SK-N-SH (cell line): ENCODE measurements around the gene NTRK2. TPM values are rescaled to one million over a fixed set of nuclear protein-coding genes. Genes with fewer than 3 reads are reported as not detected.
A peak's percentile ranks its signal among the peaks of the same experiment; 100 is the strongest.

ENCODE experiments used
- CTCF ChIA-PET: fragments of 300-600, 350-600 bp; formaldehyde crosslinking; extraction: SDS; loops from one replicate; lab custom pipeline; 2021; lab: Yijun Ruan, JAX
- POLR2A ChIA-PET: fragments of 350-600 bp; sonication (Branson Sonifier 250); formaldehyde crosslinking; extraction: SDS; loops from one replicate; lab custom pipeline; 2020; ENCODE audit warnings: antibody characterized with exemption, inconsistent platforms; lab: Yijun Ruan, JAX
- DNase-seq: peaks from one replicate; pipeline ENCODE4 v3.0.0; 2012
- H2AFZ ChIP-seq: fragments of 200-600 bp; sonication (generic); 2 replicates; pipeline ENCODE4 v1.8.1; 2016; ENCODE audit warnings: antibody characterized with exemption, mild to moderate bottlenecking, low read depth
- H3F3A ChIP-seq: fragments of 200-600 bp; sonication (generic); replicated peaks from 2 replicates; pipeline ENCODE3; 2016; ENCODE audit warnings: antibody characterized with exemption, mild to moderate bottlenecking; ENCODE audit not compliant: insufficient read depth
- H3K27ac ChIP-seq, 2 experiments: fragments of 200-500 bp in 1 of 2; fragments of 200-600 bp in 1 of 2; sonication (Bioruptor generic) in 1 of 2; sonication (generic), shearing (Covaris generic) in 1 of 2; 2 replicates each; pipeline versions ENCODE4 v1.5.1 to v1.6.1; 2014 to 2016; ENCODE audit warnings: low read depth in 2 of 2, inconsistent platforms in 1 of 2, low read length in 1 of 2, mild to moderate bottlenecking in 1 of 2, mixed read lengths in 1 of 2
- H3K27me3 ChIP-seq: fragments of 200-600 bp; sonication (generic), shearing (Covaris generic); 2 replicates; pipeline ENCODE4 v1.6.1; 2016; ENCODE audit warnings: mixed run types; ENCODE audit not compliant: insufficient read depth
- H3K36me3 ChIP-seq, 2 experiments: fragments of 200-500 bp in 1 of 2; fragments of 200-600 bp in 1 of 2; sonication (Bioruptor generic) in 1 of 2; sonication (generic) in 1 of 2; replicated peaks in 1 of 2; 2 replicates each; pipeline versions ENCODE3 to v1.5.1; 2014 to 2016; ENCODE audit warnings: low read length in 1 of 2, mild to moderate bottlenecking in 1 of 2; ENCODE audit not compliant: insufficient read depth in 2 of 2, control insufficient read depth in 1 of 2
- H3K4me1 ChIP-seq, 2 experiments: fragments of 200-500 bp in 1 of 2; fragments of 200-600 bp in 1 of 2; sonication (Bioruptor generic) in 1 of 2; sonication (generic), shearing (Covaris generic) in 1 of 2; 2 replicates each; pipeline versions ENCODE4 v1.5.1 to v1.6.1; 2014 to 2016; ENCODE audit warnings: low read depth in 1 of 2, low read length in 1 of 2, mixed run types in 1 of 2; ENCODE audit not compliant: insufficient read depth in 2 of 2, control insufficient read depth in 1 of 2
- H3K4me2 ChIP-seq: fragments of 200-600 bp; sonication (generic), shearing (Covaris generic); 2 replicates; pipeline ENCODE4 v1.6.1; 2017; ENCODE audit warnings: mixed run types
- H3K4me3 ChIP-seq, 2 experiments: fragments of 200-500 bp in 1 of 2; fragments of 200-600 bp in 1 of 2; sonication (Bioruptor generic) in 1 of 2; sonication (generic), shearing (Covaris generic) in 1 of 2; 2 replicates each; pipeline versions ENCODE4 v1.5.1 to v1.8.1; 2014 to 2016; ENCODE audit warnings: low read depth in 2 of 2, inconsistent platforms in 1 of 2, low read length in 1 of 2, mild to moderate bottlenecking in 1 of 2, mixed read lengths in 1 of 2, moderate library complexity in 1 of 2
- H3K79me2 ChIP-seq: fragments of 200-600 bp; sonication (generic); 2 replicates; pipeline ENCODE4 v1.8.1; 2017; ENCODE audit warnings: mild to moderate bottlenecking; ENCODE audit not compliant: insufficient read depth
- H3K9ac ChIP-seq: fragments of 200-600 bp; sonication (generic); 2 replicates; pipeline ENCODE4 v1.6.1; 2017; ENCODE audit warnings: mixed run types
- H3K9me2 ChIP-seq: fragments of 200-600 bp; sonication (generic); 2 replicates; pipeline ENCODE4 v1.6.1; 2017; ENCODE audit warnings: mixed run types
- H3K9me3 ChIP-seq: fragments of 200-600 bp; sonication (generic); 2 replicates; pipeline ENCODE4 v1.6.1; 2017; ENCODE audit warnings: mixed run types, mild to moderate bottlenecking, moderate library complexity
- H4K20me1 ChIP-seq: fragments of 200-600 bp; sonication (generic); 2 replicates; pipeline ENCODE4 v1.6.1; 2017; ENCODE audit warnings: mild to moderate bottlenecking, mixed run types; ENCODE audit not compliant: insufficient read depth
- EZH2phosphoT487 ChIP-seq: fragments of 200-600 bp; sonication (generic); IDR thresholded peaks from 2 replicates; pipeline ENCODE4 v1.6.1; 2017; ENCODE audit warnings: low read depth, mixed run types, mild to moderate bottlenecking, antibody characterized with exemption, moderate library complexity, borderline replicate concordance
- FOXJ3 ChIP-seq: sonication (generic); formaldehyde crosslinking; IDR thresholded peaks from 2 replicates; pipeline ENCODE4 v1.5.1; 2020; ENCODE audit warnings: mild to moderate bottlenecking, missing genetic modification reagents
- FOXM1 ChIP-seq: IDR thresholded peaks from 2 replicates; pipeline ENCODE4 v1.4.0; 2012; ENCODE audit warnings: low read depth, mild to moderate bottlenecking
- GABPA ChIP-seq: IDR thresholded peaks from 2 replicates; pipeline ENCODE4 v1.4.0; 2012; ENCODE audit warnings: low read depth, mild to moderate bottlenecking
- GATA2 ChIP-seq: sonication (generic); formaldehyde crosslinking; IDR thresholded peaks from 2 replicates; pipeline ENCODE4 v1.5.0; 2020; ENCODE audit warnings: mild to moderate bottlenecking, missing genetic modification reagents
- MEF2A ChIP-seq: IDR thresholded peaks from 2 replicates; pipeline ENCODE4 v1.4.0; 2012; ENCODE audit warnings: low read depth, borderline replicate concordance
- POLR2AphosphoS5 ChIP-seq: IDR thresholded peaks from 2 replicates; pipeline ENCODE4 v1.6.1; 2012; ENCODE audit warnings: low read depth, low read length
- RAD21 ChIP-seq: IDR thresholded peaks from 2 replicates; pipeline ENCODE4 v1.6.1; 2012; ENCODE audit warnings: mild to moderate bottlenecking, low read length
- RCOR1 ChIP-seq: fragments of 150-350 bp; IDR thresholded peaks from 2 replicates; pipeline ENCODE4 v1.6.1; 2017; ENCODE audit warnings: antibody characterized with exemption, low read length
- RFX5 ChIP-seq: IDR thresholded peaks from 2 replicates; pipeline ENCODE4 v1.6.1; 2012; ENCODE audit warnings: mild to moderate bottlenecking, improper control_type of control experiment, low read length
- TAF1 ChIP-seq: IDR thresholded peaks from 2 replicates; pipeline ENCODE4 v1.6.1; 2012; ENCODE audit warnings: low read depth, mild to moderate bottlenecking, low read length, moderate library complexity, borderline replicate concordance
- TCF12 ChIP-seq: IDR thresholded peaks from 2 replicates; pipeline ENCODE4 v1.4.0; 2012
- TEAD4 ChIP-seq: IDR thresholded peaks from 2 replicates; pipeline ENCODE4 v1.4.0; 2012; ENCODE audit warnings: mild to moderate bottlenecking, borderline replicate concordance; ENCODE audit not compliant: insufficient read depth
- YY1 ChIP-seq: IDR thresholded peaks from 2 replicates; pipeline ENCODE4 v1.4.0; 2012; ENCODE audit warnings: low read depth, mild to moderate bottlenecking
- WGBS: methylation state at CpG from one replicate; pipeline ENCODE4 v1.1.6; 2017; ENCODE audit warnings: low lambda C conversion rate; 5-methylcytosine and 5-hydroxymethylcytosine counted together
- polyA plus RNA-seq, 3 experiments: library from polyadenylated mRNA; depleted of rRNA; stranded (reverse); fragments of >200 nt; gene quantifications; 2 replicates each; pipeline ENCODE4 v1.2.3, GENCODE V29; 2012
- TF ChIP-seq, protein P1 (sequence below): fragments of 150-350 bp; IDR thresholded peaks from 2 replicates; pipeline ENCODE4 v1.6.1; 2017; ENCODE audit warnings: antibody characterized with exemption, low read length, low read depth, borderline replicate concordance
- TF ChIP-seq, protein P2 (sequence below): IDR thresholded peaks from 2 replicates; pipeline ENCODE4; 2012
- TF ChIP-seq, protein P3 (sequence below): fragments of 200-600 bp; sonication (generic); IDR thresholded peaks from 2 replicates; pipeline ENCODE4 v1.6.1; 2017; ENCODE audit warnings: antibody characterized with exemption, mild to moderate bottlenecking, moderate library complexity
- TF ChIP-seq, protein P4 (sequence below): fragments of 150-350 bp; IDR thresholded peaks from 2 replicates; pipeline ENCODE4 v1.6.1; 2016; ENCODE audit warnings: mild to moderate bottlenecking, low read depth, low read length

Gene NTRK2
- polyA plus RNA-seq, 1 of the 3 experiments (the other 2 are of a cell fraction), result 0.05 TPM

DNA sequence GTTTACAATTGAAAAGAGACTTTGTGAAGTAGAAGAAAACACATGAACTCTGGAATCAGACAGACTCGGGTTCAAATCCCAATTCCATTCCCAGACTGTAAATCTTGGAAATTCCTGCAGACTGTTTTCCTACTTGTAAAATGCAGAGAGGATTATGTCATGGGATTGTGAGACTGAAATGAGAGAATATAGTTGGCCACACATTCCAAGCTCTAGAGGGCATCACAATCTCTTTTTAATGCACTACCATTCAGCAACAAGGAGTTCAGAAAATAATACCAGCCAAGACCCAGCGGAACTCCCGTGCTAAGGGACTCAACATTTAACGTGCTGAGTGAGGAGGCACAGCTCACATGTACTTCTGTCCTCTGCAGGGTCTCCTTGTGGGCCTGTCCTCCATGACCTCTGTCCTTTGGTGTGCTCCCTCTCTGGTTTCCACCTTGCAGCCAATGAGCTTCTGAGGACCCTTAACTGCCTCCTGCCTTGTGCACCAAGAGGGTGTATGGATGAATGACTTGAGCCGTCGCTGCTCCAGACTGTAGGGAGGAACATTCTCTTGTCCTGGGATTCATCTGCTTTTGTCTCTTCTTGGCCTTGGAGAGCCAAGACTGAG lies 263.5 kb downstream of the NTRK2 start:
- no peak for DNase-seq
- CTCF ChIA-PET, result interaction anchor here (0.7 to 1.0 kb wide), 4 partner anchors 16 to 210 kb away, joined by 3 read pairs; no protein-coding TSS in a partner anchor
- H3K27me3 ChIP-seq, result no peaks in the 10 kb centered on the region

DNA sequence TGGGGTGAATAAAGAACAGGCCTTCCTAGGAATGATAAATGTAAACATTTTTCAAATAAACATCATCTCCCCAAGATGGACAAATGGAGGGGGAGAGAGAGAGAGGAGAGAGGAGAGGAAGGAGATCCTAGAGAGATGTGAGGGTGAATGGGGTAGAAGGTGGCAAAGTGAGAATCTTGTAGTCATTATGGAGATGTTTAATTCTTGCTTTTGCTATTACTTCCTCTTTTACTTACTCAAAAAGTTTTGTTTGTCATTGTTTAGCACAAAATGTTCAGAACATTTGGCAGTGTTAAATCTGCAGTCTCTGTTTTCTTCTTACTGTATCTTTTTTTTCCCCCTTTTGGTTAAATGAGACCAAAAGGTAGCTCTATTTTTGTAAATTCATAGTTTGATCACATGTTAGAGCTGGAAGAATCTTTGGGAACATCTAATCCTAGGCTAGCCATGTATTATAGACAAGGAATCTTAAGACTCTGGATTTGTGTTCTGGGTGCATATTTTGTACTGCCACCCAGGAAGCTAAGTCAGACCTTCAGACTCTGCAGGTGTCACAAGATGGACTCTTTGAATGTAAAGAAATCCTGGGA lies 266.1 kb downstream of the NTRK2 start:
- Histone ChIP-seq H3K36me3 (no peaks in the 10 kb centered on the region), H3K9ac (no peak overlapping the region), H3K9me3 (no peaks in the 10 kb centered on the region), H3K9me2 (no peaks in the 10 kb centered on the region), H3K4me2 (no peak overlapping the region), H3K4me3 (no peak overlapping the region), H3K27ac (no peak overlapping the region), H4K20me1 (no peaks in the 10 kb centered on the region), H2AFZ (no peak overlapping the region), H3F3A (no peaks in the 10 kb centered on the region), H3K4me1 (no peaks in the 10 kb centered on the region), H3K27me3 (no peaks in the 10 kb centered on the region), H3K79me2 (no peaks in the 10 kb centered on the region)
- DNase-seq, result no peak
- POLR2A ChIA-PET, result no interaction called here
- CTCF ChIA-PET, result interaction anchor here (0.5 to 1.4 kb wide), 3 partner anchors 12 to 237 kb away, joined by 3 to 4 read pairs (median 3); no protein-coding TSS in a partner anchor
- TF ChIP-seq FOXM1 (no peak), FOXJ3 (CRISPR knock-in tag) (no peak), EZH2phosphoT487 (no peak)
- TF ChIP-seq, protein P1, sequence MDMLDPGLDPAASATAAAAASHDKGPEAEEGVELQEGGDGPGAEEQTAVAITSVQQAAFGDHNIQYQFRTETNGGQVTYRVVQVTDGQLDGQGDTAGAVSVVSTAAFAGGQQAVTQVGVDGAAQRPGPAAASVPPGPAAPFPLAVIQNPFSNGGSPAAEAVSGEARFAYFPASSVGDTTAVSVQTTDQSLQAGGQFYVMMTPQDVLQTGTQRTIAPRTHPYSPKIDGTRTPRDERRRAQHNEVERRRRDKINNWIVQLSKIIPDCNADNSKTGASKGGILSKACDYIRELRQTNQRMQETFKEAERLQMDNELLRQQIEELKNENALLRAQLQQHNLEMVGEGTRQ, result no peak
- TF ChIP-seq, protein P2, sequence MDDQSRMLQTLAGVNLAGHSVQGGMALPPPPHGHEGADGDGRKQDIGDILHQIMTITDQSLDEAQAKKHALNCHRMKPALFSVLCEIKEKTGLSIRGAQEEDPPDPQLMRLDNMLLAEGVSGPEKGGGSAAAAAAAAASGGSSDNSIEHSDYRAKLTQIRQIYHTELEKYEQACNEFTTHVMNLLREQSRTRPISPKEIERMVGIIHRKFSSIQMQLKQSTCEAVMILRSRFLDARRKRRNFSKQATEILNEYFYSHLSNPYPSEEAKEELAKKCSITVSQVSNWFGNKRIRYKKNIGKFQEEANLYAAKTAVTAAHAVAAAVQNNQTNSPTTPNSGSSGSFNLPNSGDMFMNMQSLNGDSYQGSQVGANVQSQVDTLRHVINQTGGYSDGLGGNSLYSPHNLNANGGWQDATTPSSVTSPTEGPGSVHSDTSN, result no peak

More for the DNA sequence above, 263.5 kb downstream of the NTRK2 start:
- Histone ChIP-seq H2AFZ (no peak overlapping the region), H3K79me2 (no peaks in the 10 kb centered on the region), H3K27ac (no peak overlapping the region), H3F3A (no peaks in the 10 kb centered on the region), H3K4me3 (no peak overlapping the region), H3K4me2 (no peak overlapping the region), H3K9me2 (no peaks in the 10 kb centered on the region), H3K9ac (no peak overlapping the region), H3K9me3 (no peaks in the 10 kb centered on the region), H4K20me1 (no peaks in the 10 kb centered on the region), H3K36me3 (no peaks in the 10 kb centered on the region), H3K4me1 (no peaks in the 10 kb centered on the region)
- TF ChIP-seq POLR2AphosphoS5 (no peak), GATA2 (CRISPR knock-in tag) (no peak), TCF12 (no peak), RCOR1 (no peak), TEAD4 (no peak), GABPA (no peak), RAD21 (peak; percentile 44), EZH2phosphoT487 (no peak), RFX5 (no peak), FOXM1 (no peak), TAF1 (no peak), YY1 (no peak), MEF2A (no peak)
- TF ChIP-seq, protein P3, sequence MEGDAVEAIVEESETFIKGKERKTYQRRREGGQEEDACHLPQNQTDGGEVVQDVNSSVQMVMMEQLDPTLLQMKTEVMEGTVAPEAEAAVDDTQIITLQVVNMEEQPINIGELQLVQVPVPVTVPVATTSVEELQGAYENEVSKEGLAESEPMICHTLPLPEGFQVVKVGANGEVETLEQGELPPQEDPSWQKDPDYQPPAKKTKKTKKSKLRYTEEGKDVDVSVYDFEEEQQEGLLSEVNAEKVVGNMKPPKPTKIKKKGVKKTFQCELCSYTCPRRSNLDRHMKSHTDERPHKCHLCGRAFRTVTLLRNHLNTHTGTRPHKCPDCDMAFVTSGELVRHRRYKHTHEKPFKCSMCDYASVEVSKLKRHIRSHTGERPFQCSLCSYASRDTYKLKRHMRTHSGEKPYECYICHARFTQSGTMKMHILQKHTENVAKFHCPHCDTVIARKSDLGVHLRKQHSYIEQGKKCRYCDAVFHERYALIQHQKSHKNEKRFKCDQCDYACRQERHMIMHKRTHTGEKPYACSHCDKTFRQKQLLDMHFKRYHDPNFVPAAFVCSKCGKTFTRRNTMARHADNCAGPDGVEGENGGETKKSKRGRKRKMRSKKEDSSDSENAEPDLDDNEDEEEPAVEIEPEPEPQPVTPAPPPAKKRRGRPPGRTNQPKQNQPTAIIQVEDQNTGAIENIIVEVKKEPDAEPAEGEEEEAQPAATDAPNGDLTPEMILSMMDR, result peak; percentile 47
- TF ChIP-seq, protein P4, sequence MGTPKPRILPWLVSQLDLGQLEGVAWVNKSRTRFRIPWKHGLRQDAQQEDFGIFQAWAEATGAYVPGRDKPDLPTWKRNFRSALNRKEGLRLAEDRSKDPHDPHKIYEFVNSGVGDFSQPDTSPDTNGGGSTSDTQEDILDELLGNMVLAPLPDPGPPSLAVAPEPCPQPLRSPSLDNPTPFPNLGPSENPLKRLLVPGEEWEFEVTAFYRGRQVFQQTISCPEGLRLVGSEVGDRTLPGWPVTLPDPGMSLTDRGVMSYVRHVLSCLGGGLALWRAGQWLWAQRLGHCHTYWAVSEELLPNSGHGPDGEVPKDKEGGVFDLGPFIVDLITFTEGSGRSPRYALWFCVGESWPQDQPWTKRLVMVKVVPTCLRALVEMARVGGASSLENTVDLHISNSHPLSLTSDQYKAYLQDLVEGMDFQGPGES, result no peak
- TF ChIP-seq, protein P1, result no peak
- POLR2A ChIA-PET, result no interaction called here
- 73% methylated on average over 6 of the region's 6 CpGs for WGBS
